ENCODE measurements around the gene STX1B.
A peak's percentile ranks its signal among the peaks of the same experiment; 100 is the strongest.
"Not testable (repeated sequence)": the region's sequence is repeated elsewhere in the genome, so short reads cannot be mapped to it uniquely, and the experiment has no call there.

The STX1B gene

DNA sequence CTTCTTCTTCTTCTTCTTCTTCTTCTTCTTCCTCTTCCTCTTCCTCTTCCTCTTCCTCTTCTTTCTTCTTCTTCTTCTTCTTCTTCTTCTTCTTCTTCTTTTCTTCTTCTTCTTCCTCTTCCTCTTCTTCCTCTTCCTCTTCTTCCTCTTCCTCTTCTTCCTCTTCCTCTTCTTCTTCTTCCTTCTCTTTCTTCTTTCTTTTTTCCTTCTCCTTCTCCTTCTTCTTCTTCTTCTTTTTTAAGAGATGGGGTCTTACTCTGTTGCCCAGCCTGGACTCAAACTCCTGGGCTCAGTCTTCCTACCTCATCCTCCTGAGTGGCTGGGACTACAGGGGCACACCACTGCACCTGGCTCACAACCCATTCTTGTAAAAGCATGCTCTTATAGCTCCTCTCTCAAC is 2.9 kb upstream of the STX1B start:
- not testable (repeated sequence) for DNase-seq (ENCODE audit: low read depth in 2 of 2)

DNA sequence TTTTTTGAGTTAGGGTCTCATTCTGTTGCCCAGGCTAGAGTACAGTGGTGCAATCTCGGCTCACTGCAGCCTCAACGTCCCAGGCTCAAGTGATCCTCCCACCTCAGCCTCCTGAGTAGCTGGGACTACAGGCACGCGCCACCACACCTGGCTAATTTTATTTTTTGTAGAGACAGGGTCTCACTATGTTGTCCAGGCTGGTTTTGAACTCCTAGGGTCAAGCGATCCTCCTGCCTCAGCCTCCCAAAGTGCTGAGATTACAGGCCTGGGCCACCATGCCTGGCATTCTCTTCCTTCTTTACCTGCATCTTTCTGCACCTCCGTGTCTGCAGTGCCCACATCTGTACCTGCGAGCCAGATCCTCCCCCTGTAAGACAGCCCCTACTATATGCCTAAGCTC is 1.4 kb upstream of the STX1B start:
- not testable (repeated sequence) for DNase-seq (ENCODE audit: low read depth in 2 of 2)

DNA sequence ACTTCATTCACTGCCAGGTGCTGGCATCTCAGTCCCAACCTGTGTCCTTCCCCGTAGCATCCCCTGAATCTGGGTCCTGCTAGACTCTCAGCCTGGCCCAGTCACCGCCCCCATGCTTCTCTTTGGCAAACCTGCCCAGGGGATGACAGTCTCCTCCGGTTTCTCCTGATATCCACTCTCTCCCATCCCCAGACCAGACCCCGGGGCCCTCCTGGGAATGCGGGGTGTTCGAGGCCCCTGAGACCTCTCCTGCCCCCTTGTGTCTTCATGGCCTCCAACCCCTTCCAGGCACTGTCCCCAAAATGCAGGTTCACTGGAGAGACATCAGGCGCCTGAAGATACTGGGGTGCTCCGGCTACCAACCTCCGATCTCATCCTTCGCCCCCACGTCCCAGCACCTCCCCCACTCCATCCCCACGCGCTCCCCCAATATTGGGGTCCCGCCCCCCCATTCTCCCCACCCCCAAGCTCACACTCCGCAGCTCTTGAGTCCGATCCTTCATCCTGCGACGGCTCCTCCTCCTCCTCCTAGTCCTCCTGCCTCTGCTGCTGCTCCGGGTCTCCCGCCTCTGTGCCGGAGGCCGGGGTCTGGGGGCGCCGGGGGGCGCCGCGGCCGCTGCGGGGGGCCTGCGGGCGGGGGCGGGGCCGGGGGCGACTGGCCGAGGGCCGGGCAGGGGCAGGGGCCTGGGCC is 399 bp downstream of the STX1B start:
- no peak for DNase-seq (ENCODE audit: low read depth in 2 of 2)

GRCh38 chr16:31009120-31009519 is 1.3 kb downstream of the STX1B start:
- DNase-seq (ENCODE audit: low read depth in 2 of 2) = no peak

- no peak for DNase-seq (ENCODE audit: low read depth in 2 of 2)
Measured at GRCh38 chr16:31008551-31008950, 1.9 kb downstream of the STX1B start.

- DNase-seq (ENCODE audit: low read depth in 2 of 2) = no peak
Measured at GRCh38 chr16:31008149-31008548, 2.3 kb downstream of the STX1B start.

DNA sequence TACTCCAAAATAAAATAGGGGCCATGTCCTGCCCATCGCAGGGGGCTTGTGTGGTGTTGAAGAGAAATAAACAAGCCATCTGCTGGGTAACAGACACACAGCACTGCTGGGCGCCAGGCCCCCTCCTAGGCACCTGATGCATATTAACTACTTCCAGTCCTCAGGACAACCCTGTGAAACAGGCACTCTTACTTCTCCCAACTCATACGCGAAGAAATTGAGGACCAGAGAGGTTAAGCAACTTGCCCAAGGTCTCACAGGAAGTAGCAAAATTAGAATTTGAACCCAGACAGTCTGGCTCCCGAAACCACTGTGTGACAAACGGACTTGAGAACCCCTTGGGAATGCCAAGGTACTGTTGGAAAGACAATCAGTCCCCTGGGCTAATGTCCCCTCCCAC is 2.8 kb downstream of the STX1B start:
- no peak for DNase-seq (ENCODE audit: low read depth in 2 of 2)

DNA sequence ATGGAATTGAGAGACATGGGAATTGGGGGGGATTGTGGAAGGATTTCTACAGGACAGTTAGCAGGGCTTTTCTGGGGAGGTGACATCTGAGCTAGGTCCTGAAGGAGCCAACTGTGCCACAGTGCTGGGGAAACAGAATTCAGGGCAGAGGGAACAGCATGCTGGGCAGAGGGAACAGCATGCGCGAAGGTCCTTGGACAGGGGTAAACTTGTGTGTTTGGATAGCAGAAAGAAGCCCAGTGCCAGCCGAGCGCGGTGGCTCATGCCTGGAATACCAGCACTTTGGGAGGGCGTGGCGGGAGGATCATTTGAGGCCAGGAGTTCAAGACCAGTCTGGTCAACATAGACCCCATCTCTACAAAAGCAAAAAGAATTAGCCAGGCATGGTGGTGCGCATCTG is 3.8 kb downstream of the STX1B start:
- DNase-seq (ENCODE audit: low read depth in 2 of 2) = no peak

DNA sequence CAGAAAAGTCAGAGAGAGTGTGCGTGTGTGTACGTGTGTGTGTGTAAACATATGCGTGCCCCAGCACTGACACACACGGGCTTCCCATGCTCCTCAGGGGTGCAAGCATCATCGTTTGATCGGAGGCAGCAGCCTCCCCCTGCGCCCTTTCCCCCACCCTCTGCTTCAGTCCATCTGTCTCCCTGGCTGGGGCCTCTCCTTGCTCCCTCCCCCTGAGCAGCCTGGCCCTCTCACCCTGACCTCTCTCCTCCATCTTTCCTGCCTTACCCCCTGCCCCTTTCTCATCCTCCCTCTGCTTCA is 4.4 kb downstream of the STX1B start:
- no peak for DNase-seq (ENCODE audit: low read depth in 2 of 2)

- no peak for DNase-seq (ENCODE audit: low read depth in 2 of 2)
Measured at GRCh38 chr16:31005350-31006085, 4.9 kb downstream of the STX1B start.

- DNase-seq (ENCODE audit: low read depth in 2 of 2) = no peak
Measured at GRCh38 chr16:31004658-31005057, 5.8 kb downstream of the STX1B start.

GRCh38 chr16:31003744-31004143 is 6.7 kb downstream of the STX1B start:
- no peak for DNase-seq (ENCODE audit: low read depth in 2 of 2)

DNA sequence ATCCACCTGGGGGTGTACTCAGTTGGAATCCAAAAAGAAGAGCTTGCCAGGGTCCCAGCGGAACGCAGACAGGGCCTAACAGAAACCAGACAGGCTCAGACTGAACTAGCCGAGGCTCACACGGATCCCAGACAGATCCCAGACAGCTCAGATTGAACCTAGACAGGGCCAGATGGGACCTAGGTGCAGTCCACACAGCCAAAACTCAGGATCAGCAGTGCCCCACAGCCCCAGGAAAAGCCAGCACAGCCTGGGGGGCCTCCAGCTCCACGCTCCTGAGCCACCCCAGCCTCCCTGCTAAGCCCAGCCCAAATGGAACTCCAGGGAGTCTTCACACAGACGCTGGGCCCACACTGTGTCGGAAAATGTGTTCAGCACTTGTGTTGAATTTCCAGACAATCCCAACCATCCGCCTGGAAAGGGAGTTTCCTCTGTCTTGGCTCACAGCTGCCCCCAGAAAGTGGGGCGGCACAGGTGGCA is 7.5 kb downstream of the STX1B start:
- DNase-seq (ENCODE audit: low read depth in 2 of 2) = no peak

GRCh38 chr16:31002250-31002700 is 8.2 kb downstream of the STX1B start:
- no peak for DNase-seq (ENCODE audit: low read depth in 2 of 2)

- no peak for DNase-seq (ENCODE audit: low read depth in 2 of 2)
Measured at GRCh38 chr16:31001507-31002249, 8.8 kb downstream of the STX1B start.

DNA sequence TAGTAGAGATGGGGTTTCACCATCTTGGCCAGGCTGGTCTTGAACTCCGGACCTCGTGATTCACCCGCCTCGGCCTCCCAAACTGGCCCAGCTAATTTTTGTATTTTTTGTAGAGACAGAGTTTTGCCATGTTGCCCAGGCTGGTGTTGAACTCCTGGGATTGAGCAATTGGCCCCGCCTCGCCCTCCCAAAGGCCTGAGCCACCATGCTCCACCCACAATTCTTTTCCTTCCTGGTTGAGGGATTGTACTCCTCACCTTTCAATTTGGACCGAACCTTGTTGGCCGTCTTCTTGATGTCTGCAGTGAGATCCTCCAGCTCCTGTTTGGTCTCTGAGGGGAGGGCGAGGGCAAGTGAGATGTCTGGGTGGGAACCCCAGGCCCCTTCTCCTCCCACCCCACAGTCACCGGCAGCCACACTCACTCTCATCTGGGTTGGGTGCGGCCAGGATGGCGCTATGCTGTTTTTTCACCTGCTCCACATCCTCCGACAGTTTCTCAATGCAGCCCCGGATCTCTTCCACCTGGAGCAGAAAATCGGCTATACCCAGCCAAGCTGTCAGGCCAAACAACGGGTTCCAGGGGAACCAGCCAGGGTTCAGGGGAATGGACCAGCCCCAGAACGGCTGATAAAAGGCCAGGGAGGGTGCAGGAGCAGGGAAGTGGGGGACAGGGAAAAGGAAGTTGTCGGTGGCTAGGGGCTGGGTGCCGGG is 9.6 kb downstream of the STX1B start:
- DNase-seq (ENCODE audit: low read depth in 2 of 2) = no peak

DNA sequence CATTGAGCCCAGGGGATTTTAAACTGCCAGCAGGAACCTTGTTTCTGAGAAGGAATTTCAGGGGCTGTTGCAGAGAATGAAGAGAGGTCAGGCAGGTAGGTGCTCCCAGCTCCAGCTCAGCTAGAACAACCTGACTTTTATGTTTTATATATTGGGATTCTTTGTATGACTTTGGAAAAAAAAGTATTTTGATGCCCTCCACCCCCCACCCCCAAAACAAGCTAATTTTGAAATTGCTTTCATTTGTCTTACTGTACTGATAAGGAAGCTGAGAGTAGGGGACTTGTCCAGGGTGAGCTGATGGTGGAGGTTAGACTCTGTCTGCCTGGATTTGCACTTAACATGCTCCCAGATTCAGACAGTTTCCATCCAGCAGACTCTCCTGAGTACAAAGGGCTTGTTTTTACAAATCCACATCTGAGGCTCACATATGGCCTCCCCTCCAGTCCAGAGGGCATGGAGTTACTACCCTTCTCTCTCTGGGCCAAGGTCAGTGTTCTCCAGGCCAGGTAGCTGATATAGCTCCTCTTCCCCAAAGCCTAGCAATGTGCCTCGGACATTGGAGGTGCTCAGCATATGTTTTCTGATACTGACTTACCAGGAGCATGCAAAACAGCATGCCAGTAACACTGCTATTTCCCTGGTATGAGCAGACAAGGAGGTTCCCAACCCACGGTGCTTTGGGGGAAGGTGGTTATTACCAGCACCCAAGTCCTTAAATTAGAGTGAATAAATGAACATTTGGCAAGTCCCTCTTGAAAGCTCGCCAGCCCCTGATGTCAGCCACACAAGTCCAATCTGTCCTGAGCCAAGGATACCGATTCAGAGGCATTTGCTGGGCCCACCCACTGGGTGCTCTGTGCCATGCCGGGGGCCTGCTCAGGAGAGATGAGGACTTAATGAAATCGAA is 11.3 kb downstream of the STX1B start:
- no peak for DNase-seq (ENCODE audit: low read depth in 2 of 2)

DNA sequence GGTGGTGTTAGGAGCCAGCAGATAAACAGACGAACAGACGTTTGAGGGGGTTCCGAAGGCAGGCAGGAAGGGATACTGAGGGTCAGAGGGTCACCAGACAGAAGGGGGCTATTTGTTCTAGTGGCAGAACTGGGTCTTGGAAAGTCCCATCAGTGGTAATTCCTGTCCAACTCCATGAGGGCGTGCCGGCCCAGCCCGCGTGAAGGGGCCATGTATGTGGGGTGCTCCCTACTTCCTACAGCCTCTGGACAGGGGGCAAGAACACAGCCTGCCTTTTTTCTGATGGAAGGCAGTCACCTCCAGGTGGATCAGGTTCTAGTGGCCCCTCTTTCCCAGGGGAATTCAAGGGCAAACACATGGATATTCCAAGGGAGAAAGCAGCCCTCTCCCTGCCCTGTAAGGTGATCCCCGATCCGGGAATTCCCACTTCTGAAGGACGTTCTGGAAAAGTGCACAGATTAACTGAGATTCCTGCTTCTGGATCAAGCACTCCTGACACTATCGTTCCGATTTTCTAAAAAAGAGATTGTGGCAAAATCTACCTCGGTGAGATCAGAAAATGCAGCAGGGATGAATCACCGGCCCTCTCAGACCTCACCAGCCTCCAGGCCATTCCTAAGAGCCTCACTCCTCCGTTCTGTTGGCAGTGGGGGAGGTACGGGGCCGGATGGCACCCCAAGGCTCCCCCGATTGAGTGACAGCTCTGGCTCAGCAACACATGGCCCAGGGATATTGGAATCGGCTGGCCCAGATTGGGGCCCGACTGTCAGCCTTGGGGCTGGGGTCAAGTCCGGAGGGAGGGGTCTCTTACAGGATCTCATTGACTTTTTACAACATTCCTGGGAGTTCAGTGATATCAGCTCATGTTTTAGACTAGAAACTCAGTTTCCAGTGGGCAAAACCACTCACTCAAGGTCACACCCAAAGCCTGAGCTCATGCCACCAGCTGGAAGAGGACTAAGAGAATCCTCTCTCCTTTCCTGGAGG is 12.4 kb downstream of the STX1B start:
- DNase-seq (ENCODE audit: low read depth in 2 of 2) = no peak

GRCh38 chr16:30996985-30997724 is 13.3 kb downstream of the STX1B start:
- DNase-seq (ENCODE audit: low read depth in 2 of 2) = peak; percentile 64 to 68

Data from activated CD8-positive, alpha-beta memory T cell treated with anti-CD3 and anti-CD28 coated beads for 4 hours (primary cell).